HG03378 (cell line): ENCODE results near the gene MAGEB6.
"Not testable (repeated sequence)": the region's sequence is repeated elsewhere in the genome, so short reads cannot be mapped to it uniquely, and the experiment has no call there.

Source experiments
- ATAC-seq: cut with Tn5 transposase; IDR thresholded peaks from one replicate; pipeline ENCODE4 v1.9.1; 2021; ENCODE audit warnings: mild to moderate bottlenecking, moderate library complexity; ENCODE audit not compliant: unreplicated experiment

MAGEB6 gene

DNA sequence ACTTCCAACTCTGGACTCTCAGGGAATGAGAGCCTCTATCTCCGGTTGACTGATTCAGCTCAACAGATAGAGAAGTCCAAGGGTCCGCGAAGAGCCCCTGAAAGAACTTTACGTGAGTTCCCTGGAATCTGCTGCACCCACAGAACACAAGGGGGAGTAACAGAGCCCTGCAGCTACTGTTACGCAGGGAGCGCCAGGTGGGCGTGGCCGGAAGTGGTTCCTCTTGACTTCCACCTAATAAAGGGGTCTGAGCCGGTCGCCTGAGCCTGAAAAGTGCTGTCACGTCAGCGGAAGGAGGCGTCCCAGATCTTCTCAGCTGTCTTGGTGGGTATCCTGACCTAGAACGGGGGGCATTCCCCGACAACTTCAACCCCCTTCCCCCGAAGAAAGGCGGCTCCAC, at the start of gene MAGEB6:
Gene MAGEB6 (plus strand): TSS at position 237 of the 400 bp plus-strand sequence. CDS start 1,407 bp downstream, outside the sequence.
- ATAC-seq = no peak

GRCh38 chrX:26146024-26146423, 46.2 kb upstream of the MAGEB6 start:
- ATAC-seq = no peak

- ATAC-seq = no peak
Measured at GRCh38 chrX:26160301-26160700, 31.9 kb upstream of the MAGEB6 start, which contains the start of gene MAGEB6B. TSS of gene MAGEB6B (plus strand) at chrX:26160601. CDS start at chrX:26160601, 0 bp downstream.

DNA sequence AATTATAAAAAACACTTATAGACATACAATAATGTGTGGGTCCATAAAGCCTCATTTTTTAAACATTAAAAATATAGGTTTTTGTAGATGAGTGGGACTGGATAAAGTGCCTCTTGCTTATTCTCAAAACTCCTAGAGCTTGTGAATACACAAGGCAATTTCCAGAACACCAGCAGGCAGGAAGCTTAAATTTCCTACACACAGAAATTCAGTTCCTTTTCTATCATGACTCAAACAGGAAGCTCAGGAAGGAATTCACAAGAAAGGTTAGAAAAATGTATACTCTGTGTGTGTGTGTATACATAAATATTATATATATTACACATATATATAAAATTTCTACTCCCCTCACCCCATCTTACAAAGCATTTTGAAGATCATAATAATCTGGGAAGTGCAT, 11.3 kb downstream of the MAGEB6 start:
- no peak for ATAC-seq

DNA sequence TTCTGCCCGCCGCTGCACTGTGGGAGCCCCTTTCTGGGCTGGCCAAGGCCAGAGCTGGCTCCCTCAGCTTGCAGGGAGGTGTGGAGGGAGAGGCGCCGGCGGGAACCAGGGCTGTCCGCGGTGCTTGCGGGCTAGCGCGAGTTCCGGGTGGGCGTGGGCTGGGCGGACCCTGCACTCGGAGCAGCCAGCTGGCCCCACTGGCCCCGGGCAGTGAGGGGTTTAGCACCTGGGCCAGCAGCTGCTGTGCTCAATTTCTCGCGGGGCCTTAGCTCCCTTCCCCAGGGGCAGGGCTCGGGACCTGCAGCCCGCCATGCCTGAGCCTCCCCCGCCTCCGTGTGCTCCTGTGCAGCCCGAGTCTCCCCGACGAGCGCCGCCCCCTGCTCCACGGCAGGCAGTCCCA, 12.5 kb downstream of the MAGEB6 start:
- ATAC-seq = not testable (repeated sequence)

- no peak for ATAC-seq
Measured at GRCh38 chrX:26208012-26208411, 15.8 kb downstream of the MAGEB6 start.

DNA sequence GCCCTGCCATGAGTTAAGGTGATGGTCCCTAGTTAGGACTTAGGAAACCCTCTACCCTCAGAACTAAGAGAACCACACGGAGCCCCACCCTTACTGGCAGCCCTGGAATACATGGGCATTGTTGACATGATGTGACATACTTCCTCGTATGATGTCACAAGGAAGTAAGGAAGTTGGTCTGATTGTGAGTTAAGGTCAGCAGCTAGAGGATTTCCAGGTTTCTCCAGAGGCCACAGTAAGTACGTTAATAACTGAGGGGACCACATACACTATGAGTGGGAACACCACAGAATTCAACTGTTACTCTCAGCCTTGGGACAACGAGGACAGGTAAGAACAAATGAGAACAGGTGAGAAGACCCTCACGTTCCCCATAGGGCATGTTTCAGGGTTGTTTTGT, 23.6 kb downstream of the MAGEB6 start, which contains the start of gene MAGEB5:
Gene MAGEB5 (plus strand): TSS at position 301 of the 400 bp plus-strand sequence. CDS start 1,133 bp downstream, outside the sequence.
- no peak for ATAC-seq

- no peak for ATAC-seq
Measured at GRCh38 chrX:26219351-26219750, 27.1 kb downstream of the MAGEB6 start.

DNA sequence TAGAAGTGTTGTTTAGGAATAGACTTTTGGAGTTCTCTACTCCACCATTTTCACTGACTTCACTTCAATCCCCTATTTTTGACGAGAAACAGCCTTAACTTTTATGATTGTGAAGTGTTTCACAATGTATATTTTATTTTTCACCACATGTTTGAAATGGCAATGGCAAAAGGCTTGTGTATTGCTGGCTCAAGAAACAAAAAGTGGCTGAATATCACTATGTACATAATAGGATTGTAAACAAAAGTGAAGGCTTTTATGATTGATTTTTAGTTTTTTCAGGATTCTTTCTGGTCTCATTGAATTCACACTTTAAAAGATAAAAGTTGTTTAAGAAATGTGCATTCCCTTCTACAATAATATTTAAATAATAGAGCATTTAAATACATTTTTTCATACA, 41.9 kb downstream of the MAGEB6 start:
- ATAC-seq = no peak
